ES-I3 (cell line): ENCODE measurements around the gene EPSTI1.

ENCODE experiments used
- H3K36me3 ChIP-seq: 2 replicates; pipeline ENCODE4 v1.6.1; 2013; ENCODE audit warnings: mild to moderate bottlenecking, low read length, control low read depth, moderate library complexity; ENCODE audit not compliant: insufficient read depth
- H3K4me1 ChIP-seq: 2 replicates; pipeline ENCODE4 v1.6.1; 2013; ENCODE audit warnings: mild to moderate bottlenecking, control low read depth, low read length; ENCODE audit not compliant: insufficient read depth
- H3K9ac ChIP-seq: 2 replicates; pipeline ENCODE4 v1.6.1; 2013; ENCODE audit warnings: low read depth, mild to moderate bottlenecking, low read length, moderate library complexity
- H3K9me3 ChIP-seq: 2 replicates; pipeline ENCODE4 v1.6.1; 2013; ENCODE audit warnings: mild to moderate bottlenecking, low read length, moderate library complexity; ENCODE audit not compliant: control insufficient read depth, insufficient read depth

The EPSTI1 gene

DNA sequence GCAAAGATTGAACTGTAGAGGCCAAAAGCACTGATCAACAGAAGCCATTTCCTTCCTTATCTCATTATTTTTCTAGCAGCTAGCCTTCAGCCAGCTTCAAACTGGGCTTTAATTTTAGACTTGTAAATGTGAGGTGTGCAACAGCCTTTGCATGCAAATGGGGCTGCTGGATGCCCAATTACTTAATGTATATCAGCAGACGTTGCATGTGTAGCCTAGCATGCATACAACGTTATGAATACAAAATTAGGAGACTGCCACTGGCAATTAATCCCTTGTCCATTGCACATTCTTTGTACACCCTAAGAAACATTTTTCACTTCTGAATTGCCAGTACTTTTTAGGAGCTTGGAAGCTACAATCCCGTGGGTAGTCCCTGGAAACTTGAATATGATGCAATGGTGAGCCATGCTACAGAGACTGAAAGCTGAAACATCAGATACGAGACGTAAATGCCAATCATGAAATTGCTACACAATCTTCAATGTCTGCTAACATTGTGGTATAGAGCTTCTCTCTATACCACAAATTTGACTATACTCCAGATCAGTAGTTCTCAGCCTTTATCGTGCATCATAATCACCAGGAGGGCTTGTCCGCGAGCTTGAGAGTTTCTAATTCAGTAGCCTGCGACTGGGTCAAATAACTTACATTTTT lies 20.2 kb downstream of the EPSTI1 start:
- H3K36me3 ChIP-seq = no peaks in the 10 kb centered on the region
- no peak overlapping the region for H3K9ac ChIP-seq
- H3K4me1 ChIP-seq = peaks cover 6% of the 10 kb centered on the region; the same call in 1 of the 2 replicates
- no peaks in the 10 kb centered on the region for H3K9me3 ChIP-seq

DNA sequence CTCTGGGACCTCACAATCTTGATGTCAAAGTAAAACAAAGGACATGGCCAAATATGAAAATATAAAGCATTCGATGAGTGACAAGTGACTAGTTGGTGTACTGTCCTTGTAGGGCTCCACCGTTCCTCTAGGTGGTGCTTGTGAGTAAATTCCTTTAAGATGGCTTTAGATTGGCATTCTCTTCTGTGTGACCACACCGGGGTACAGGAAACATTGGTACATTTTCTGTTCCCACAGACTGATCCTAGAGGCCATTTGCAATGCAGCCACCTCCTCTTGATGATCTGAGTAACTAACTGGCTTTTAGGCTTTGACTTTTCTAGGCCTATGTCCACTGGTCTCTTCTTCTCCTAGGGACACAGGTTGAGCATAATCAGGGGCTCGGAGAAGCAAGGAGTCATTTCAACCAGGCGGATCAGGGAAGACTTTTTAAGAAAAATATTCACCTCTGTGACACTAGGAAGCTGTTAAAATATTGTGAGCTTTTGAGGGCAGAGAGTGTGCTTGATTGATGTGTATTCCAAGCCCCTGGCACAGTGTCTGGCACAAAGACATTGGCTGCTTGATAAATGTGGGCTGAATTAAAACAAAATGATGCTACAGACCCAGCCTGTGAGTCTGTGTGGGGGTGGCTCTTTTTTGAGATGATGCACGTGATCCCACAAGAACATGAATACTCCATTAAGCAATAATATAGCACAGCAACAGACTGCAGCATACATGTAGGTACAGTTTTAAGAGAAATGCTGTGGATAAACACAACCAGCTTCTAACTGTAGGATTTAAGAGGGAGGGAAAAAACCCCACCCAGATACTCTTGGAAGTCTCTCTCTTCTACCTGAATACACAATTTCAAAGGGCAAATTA lies 21.0 kb downstream of the EPSTI1 start:
- H3K9ac ChIP-seq = no peak overlapping the region
- no peaks in the 10 kb centered on the region for H3K9me3 ChIP-seq
- H3K36me3 ChIP-seq = no peaks in the 10 kb centered on the region
- peaks cover 6% of the 10 kb centered on the region; the same call in 1 of the 2 replicates for H3K4me1 ChIP-seq

DNA sequence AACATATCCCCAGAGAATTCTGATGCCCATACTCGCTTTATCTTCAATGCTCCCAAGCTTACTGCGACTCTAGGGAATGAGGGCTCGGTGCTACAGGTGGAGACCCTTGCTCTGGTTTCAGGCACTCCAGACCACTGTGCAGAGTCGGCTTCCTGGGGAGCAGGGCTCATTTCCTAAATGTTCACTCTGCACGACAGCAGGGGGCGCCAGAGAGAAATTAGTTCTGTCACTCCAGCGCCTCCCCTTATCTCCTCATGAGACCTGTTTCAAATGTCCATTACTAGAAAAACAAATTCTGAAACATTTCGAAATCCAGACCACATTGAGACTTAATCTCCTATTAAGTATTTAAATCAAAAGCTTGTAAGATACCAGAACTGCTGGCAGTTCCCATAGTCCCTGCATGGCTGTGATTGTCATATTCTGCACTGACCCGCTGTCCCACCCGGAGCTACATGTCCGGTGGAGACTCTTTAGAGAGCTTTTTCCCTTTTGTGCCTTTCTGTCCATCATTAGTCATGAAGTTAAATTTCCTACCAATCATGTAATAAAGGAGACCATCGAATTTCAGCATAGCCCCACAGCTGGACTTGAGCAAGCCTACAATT lies 22.4 kb downstream of the EPSTI1 start:
- H3K9ac ChIP-seq = no peak overlapping the region
- no peaks in the 10 kb centered on the region for H3K9me3 ChIP-seq
- peaks cover 6% of the 10 kb centered on the region; the same call in 1 of the 2 replicates for H3K4me1 ChIP-seq
- H3K36me3 ChIP-seq = no peaks in the 10 kb centered on the region

DNA sequence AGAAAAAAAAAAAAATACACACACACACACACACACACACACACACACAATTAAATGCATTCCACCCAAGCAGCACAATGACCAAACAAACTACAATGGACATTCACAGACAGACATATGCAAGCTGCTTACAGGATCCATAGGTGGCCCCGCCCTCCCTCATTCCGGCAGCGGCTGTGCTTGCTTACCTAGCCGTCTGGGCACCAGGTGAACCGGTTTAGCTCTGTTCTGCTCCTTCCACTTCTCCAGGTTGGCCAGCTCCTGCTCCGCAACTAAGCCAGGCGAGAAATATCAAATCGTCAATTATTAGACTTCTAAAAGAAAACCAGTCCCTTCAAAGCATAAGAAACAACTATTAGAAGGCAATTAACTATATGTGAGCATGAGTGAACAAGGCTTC lies 23.1 kb downstream of the EPSTI1 start:
- H3K9me3 ChIP-seq = no peaks in the 10 kb centered on the region

DNA sequence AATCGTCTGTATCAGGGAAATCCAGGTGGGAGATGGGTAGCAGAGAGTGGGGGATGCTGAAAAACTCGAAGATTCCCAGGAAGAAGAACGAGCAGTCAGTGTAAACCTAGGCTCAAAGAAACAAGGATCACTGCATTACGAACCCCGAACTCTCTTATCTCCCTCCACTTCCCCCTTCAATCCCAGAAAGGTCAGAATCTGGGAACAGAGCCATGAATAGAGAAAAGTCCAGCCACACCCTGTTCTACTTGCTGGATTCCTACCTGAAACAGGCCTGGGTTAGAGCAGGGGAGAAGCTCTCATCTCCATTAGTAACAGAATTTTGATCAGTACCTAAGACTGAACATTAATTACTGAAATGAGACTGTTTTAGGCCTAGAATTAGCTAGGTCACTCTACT lies 24.4 kb downstream of the EPSTI1 start:
- H3K4me1 ChIP-seq = peaks cover 6% of the 10 kb centered on the region; the same call in 1 of the 2 replicates
- H3K9ac ChIP-seq = no peak overlapping the region
- no peaks in the 10 kb centered on the region for H3K36me3 ChIP-seq
- H3K9me3 ChIP-seq = no peaks in the 10 kb centered on the region

More for the DNA sequence above, 23.1 kb downstream of the EPSTI1 start:
- H3K36me3 ChIP-seq = no peaks in the 10 kb centered on the region
- H3K9ac ChIP-seq = no peak overlapping the region
- peaks cover 6% of the 10 kb centered on the region; the same call in 1 of the 2 replicates for H3K4me1 ChIP-seq

DNA sequence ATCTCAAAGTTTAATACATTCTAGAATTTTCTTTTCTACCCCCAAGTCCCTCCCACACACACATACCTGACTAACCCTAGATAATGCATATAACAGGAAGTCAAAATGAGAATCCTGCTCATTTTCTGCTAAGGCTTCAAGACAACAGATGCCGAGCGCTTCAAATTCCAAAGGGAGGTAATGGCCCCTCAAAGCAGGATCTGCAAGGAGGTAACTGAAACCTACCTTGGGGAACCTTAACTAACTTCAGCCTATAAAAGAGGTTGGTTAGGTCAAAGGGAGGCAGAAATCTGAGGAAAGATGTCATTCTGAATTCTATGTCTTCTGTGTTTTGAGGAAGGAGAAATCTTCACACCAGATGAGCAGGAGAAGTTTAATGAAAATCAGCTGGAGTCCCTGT lies 26.8 kb downstream of the EPSTI1 start:
- H3K9me3 ChIP-seq = no peaks in the 10 kb centered on the region
- no peak overlapping the region for H3K9ac ChIP-seq
- peaks cover 6% of the 10 kb centered on the region; the same call in 1 of the 2 replicates for H3K4me1 ChIP-seq
- no peaks in the 10 kb centered on the region for H3K36me3 ChIP-seq

DNA sequence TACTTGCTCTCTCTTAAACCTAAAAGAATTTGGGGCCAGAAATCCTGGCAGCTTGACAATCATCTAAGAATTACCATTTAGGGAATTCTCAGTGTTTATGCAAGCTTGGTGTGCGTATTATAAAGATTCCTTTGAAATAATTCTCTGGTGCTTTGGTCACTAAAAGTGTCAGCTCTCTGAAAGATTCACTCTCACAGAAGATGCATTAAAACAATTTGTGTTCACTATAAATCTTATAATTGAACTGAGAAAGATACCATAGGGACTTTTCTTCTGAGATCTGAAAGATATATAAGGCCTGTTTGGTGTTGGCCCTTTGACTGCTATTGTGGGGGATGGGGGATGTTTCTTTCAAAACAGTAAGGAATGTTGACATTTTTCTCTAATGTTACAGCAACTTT lies 27.3 kb downstream of the EPSTI1 start:
- Histone ChIP-seq H3K4me1 (peaks cover 6% of the 10 kb centered on the region; the same call in 1 of the 2 replicates), H3K9me3 (no peaks in the 10 kb centered on the region; the same call in 1 of the 2 replicates), H3K36me3 (no peaks in the 10 kb centered on the region), H3K9ac (no peak overlapping the region)

DNA sequence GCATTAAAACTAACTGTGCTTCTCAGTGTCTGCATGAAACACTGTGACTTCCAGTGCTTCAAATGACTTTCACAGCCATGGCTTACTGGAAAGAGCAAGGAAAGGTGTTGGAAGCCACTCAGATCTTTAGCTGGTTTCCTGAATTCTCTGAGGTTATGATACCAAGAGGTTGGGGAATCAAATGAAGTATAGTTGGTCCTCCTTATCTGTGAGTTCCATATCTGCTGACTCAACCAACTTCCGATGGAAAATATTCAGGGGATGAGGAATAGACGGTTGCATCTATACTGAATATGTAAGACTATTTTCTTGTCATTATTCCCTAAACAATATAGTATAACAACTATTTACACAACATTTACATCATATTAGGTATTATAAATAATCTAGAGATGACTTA lies 32.4 kb downstream of the EPSTI1 start:
- H3K9ac ChIP-seq = no peak overlapping the region
- H3K9me3 ChIP-seq = no peaks in the 10 kb centered on the region; the same call in 1 of the 2 replicates
- no peaks in the 10 kb centered on the region for H3K4me1 ChIP-seq
- no peaks in the 10 kb centered on the region for H3K36me3 ChIP-seq

DNA sequence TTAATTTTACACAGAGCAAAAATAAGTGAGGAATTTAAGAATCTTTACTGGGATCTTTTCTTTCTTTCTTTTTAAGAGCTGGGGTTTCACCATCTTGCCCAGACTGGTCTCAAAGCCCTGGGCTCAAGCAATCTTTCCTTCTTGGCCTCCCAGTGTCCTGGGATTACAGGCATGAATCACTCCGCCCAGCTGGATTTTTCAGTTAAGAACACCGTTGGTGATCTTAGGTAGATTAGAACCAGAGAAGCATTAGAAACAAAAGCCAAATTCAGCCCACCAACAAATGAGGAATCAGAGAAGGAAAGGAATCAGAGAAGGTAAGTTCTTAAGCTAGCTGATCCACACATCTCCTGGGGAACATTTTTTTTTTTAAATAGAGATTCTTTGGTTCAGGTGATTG lies 34.2 kb downstream of the EPSTI1 start:
- H3K9me3 ChIP-seq = no peaks in the 10 kb centered on the region; the same call in 1 of the 2 replicates
- no peaks in the 10 kb centered on the region for H3K4me1 ChIP-seq
- H3K36me3 ChIP-seq = no peaks in the 10 kb centered on the region
- H3K9ac ChIP-seq = no peak overlapping the region

DNA sequence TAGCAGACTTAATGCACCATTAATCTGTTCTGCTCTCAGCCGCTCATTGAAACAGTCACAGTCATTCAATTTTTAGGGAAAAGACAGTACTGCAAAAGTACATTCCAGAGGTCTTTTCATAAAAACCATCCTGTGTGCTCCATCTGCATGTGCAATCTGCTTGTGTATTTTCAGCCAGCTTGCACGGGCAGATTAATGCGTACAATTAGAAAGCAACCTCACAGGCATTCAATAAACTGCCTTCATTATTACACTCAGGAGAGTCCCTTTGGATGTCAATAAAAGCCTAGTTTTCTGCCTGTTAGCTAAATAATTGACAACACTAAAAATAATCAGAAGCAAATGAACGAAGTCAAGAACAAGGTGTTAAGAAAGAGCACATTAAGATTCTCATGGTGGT lies 41.9 kb downstream of the EPSTI1 start:
- Histone ChIP-seq H3K9me3 (no peaks in the 10 kb centered on the region), H3K9ac (no peak overlapping the region), H3K4me1 (no peaks in the 10 kb centered on the region), H3K36me3 (no peaks in the 10 kb centered on the region)

DNA sequence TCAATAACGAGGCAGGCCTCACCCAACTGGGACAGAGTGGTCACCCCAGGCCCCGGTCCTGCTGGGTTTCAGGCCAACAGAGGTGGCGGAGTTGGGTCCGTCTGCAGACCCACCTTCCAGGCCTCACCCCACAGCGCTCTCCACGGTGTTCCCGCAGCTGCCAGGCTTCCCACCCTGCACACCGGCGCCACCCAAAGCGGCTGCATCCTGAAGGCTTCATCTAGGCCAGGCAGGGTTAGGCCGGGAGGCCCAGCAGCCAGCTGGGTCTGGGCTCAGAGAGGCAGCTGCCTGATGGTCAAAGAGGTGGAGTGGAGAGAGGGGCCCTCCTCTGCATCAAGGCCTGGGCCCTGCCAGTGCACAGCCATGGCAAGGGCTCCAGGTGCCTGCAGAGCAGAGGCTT lies 44.1 kb downstream of the EPSTI1 start:
- Histone ChIP-seq H3K9me3 (no peaks in the 10 kb centered on the region), H3K4me1 (no peaks in the 10 kb centered on the region), H3K9ac (no peak overlapping the region), H3K36me3 (no peaks in the 10 kb centered on the region)

DNA sequence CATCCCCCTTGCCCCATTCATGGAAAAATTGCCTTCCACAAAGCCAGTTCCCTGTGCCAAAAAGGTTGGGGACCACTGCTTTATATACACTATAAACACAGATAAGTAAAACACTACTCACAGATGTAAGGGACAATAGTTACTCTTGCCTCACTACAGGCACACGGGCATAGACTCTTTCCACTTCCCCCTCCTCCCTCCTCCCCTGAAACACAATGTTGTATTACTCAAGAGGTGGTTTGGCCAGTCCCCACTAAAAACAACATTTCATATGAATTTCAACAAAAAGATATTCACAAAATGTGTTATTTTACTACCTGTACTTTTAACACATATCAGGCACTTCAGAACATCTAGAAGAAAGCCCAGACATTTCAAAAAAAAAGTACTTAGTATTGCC lies 45.1 kb downstream of the EPSTI1 start:
- H3K4me1 ChIP-seq = no peaks in the 10 kb centered on the region
- no peaks in the 10 kb centered on the region for H3K9me3 ChIP-seq
- H3K9ac ChIP-seq = no peak overlapping the region

DNA sequence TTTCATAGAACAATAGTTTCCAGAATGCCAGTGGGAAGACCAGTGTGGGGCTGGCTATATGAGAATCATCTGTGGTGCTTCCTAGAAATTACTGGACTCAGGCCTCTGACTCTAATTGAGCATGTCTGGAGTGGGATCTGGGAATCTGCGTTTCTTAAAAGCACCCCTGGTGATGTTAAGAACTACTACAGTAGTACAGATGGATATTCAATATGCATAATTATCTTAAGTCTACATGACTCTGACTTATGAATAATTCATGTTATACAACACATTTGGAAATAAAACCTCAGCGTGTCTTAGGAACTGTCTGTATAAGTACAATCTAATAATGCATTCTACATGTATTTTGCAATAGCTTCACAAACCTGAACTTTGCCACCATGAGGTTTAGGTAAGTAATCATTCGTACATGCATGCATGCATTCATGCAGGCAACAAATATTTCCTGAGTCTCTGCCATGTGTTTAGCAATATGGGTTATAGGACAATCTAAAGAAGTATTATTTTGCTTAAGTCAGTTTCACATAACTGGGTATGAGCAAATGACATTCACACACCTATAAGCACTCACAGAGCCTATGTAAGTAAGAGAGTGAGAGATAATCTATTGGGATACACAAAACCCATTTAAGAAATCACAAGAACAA lies 62.0 kb downstream of the EPSTI1 start:
- Histone ChIP-seq H3K9ac (no peak overlapping the region), H3K9me3 (no peaks in the 10 kb centered on the region), H3K36me3 (no peaks in the 10 kb centered on the region), H3K4me1 (no peaks in the 10 kb centered on the region)

More for the DNA sequence above, 45.1 kb downstream of the EPSTI1 start:
- H3K36me3 ChIP-seq = no peaks in the 10 kb centered on the region

DNA sequence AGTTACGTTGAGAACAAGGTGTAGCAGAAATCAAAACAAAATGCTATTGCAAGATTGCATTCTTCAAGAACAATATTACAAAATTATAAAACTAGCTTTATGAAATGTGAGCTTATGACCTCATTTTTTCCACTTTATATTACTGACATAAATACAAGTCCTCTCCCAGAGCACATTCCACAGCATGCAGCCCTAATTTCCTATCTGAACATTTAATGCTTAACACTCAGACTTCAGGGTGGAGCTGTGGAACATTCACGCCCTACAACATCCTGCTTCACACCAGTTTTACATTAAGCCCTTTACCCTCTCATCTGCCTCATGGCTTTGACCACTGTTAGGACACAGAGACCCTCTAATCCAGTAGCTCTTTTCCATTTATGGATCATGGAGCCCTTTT lies 65.5 kb downstream of the EPSTI1 start:
- H3K36me3 ChIP-seq = no peaks in the 10 kb centered on the region
- H3K9me3 ChIP-seq = no peaks in the 10 kb centered on the region

More for the DNA sequence above, 65.5 kb downstream of the EPSTI1 start:
- no peaks in the 10 kb centered on the region for H3K4me1 ChIP-seq
- H3K9ac ChIP-seq = no peak overlapping the region
